ENCODE measurements around the gene UEVLD. TPM values are rescaled to one million over a fixed set of nuclear protein-coding genes. Genes with fewer than 3 reads are reported as not detected.

UEVLD gene
- total RNA-seq, result 10 to 100 TPM; 12.1 to 12.2 TPM

- POLR2A ChIA-PET, result interaction anchor here (1.1 to 1.6 kb wide), 2 partner anchors 10 to 45 kb away, joined by 4 to 7 read pairs; no protein-coding TSS in a partner anchor
- Mint-ChIP-seq H3K4me1 (peaks cover 13% of the 10 kb centered on the region), H3K9me3 (no peaks in the 10 kb centered on the region), H3K27me3 (no peaks in the 10 kb centered on the region), H3K27ac (no peak within 1 kb of the TSS), H3K4me3 (no peak within 1 kb of the TSS), H3K36me3 (ENCODE audit: low read depth) (no peaks in the 10 kb centered on the region)
- DNase-seq, result peak; percentile 56
- CTCF ChIA-PET, result interaction anchor here (0.5 to 2.2 kb wide), 8 partner anchors 14 to 89 kb away, joined by 3 to 9 read pairs (median 3); partner anchors contain the start of gene SPTY2D1
These were observed at the start of gene UEVLD for GRCh38 chr11:18588297-18589252. Gene UEVLD (minus strand): TSS chr11:18588734. CDS start chr11:18588654, 80 bp downstream.

- peak within 1 kb of the TSS; percentile 96 for H3K27ac Mint-ChIP-seq
- DNase-seq, result peak; percentile 99
- peaks cover 3% of the 10 kb centered on the region for H3K36me3 Mint-ChIP-seq (ENCODE audit: low read depth)
- CTCF ChIA-PET, result interaction anchor here (1.0 to 7.1 kb wide), 6 partner anchors 15 to 391 kb away, joined by 3 to 65 read pairs (median 4); no protein-coding TSS in a partner anchor
- POLR2A ChIA-PET, result interaction anchor here (0.6 to 1.5 kb wide), 5 partner anchors 44 to 107 kb away, joined by 3 to 6 read pairs (median 4); partner anchors contain the start of gene TSG101
- no peaks in the 10 kb centered on the region for H3K9me3 Mint-ChIP-seq
- peaks cover 23% of the 10 kb centered on the region for H3K4me1 Mint-ChIP-seq
- H3K4me3 Mint-ChIP-seq, result peak within 1 kb of the TSS; percentile 99
- H3K27me3 Mint-ChIP-seq, result no peaks in the 10 kb centered on the region
These were observed 45.9 kb upstream of the UEVLD start, which contains the start of gene SPTY2D1 for GRCh38 chr11:18634140-18635032. Gene SPTY2D1 (minus strand): TSS chr11:18634342. CDS start chr11:18634257, 85 bp downstream.

DNA sequence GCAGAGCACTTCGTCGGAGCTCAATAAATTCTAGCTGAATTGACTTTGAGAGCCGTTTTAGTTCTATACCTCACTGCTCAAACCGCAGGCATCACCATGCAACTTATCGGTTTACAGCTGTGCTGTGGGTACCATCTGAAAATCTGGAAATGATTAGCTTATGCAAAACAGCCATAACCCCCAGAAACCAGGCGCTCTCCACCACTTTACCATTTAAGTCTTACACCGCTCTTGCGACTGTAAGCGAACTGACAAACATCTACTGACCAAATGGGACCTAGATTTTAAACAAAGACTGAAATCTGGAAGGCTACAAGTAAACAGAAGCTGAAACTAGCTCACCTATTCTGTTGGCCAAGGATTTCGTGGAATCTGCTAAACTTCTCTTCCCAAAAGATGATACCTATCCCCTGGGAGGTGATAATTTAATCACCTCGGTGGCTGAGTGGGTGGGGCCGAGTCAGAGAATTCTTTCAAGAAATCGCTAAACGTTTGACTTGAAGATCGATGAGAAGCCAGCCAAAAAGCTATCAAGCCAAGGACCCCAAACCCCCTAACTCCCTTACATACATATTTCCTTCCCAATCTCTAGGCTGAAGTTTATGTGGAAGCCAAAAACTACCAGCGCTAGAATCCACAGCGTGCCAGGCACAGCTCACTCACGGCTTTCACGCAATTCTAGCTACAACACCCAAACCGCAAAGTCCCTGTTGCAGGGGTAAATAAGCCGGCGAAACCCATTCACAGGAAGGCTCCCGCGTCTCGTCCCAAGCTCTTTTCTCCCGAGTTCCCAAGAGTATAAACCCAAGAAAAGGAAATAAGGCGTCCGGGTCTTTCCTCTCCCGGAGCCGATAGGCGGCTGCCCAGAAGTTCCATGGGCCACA lies 45.0 kb upstream of the UEVLD start:
- Mint-ChIP-seq H3K27ac (peak overlapping the region; percentile 96), H3K27me3 (no peaks in the 10 kb centered on the region), H3K36me3 (ENCODE audit: low read depth) (peaks cover 3% of the 10 kb centered on the region), H3K4me3 (peak overlapping the region; percentile 99), H3K4me1 (peaks cover 26% of the 10 kb centered on the region), H3K9me3 (no peaks in the 10 kb centered on the region)
- CTCF ChIA-PET, result interaction anchor here (0.8 to 7.1 kb wide), 8 partner anchors 9 to 390 kb away, joined by 3 to 65 read pairs (median 4); no protein-coding TSS in a partner anchor
- POLR2A ChIA-PET, result interaction anchor here (0.6 to 1.5 kb wide), 6 partner anchors 15 to 271 kb away, joined by 3 to 6 read pairs (median 4); no protein-coding TSS in a partner anchor
- DNase-seq, result peak; percentile 35

DNA sequence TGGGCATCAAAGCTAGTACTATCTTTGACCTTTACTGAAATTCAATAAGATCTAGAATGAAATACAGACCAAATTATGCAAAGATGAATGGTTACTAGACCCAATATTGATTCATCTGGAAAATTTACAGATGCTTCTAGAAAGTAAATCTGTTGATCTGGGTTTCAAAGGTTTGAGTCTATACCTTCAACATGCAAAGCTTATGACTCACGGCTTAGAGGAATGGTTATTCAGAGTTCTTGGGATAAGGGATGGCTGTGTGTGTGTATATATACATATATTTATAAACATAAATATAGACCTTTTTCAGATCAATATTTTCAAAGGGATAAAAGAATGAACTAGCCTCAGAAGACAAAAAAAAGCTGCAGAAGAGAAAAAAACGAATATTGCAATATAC lies 44.3 kb upstream of the UEVLD start:
- Mint-ChIP-seq H3K27ac (peak overlapping the region; percentile 96), H3K27me3 (no peaks in the 10 kb centered on the region), H3K9me3 (no peaks in the 10 kb centered on the region), H3K36me3 (ENCODE audit: low read depth) (peaks cover 3% of the 10 kb centered on the region), H3K4me1 (peaks cover 29% of the 10 kb centered on the region), H3K4me3 (peak overlapping the region; percentile 99)
- ChIA-PET POLR2A (interaction anchor here (0.6 to 1.5 kb wide), 3 partner anchors 15 to 271 kb away, joined by 3 to 4 read pairs (median 4); no protein-coding TSS in a partner anchor), CTCF (interaction anchor here (0.8 to 7.1 kb wide), 7 partner anchors 8 to 389 kb away, joined by 3 to 65 read pairs (median 4); no protein-coding TSS in a partner anchor)
- DNase-seq, result no peak

GRCh38 chr11:18624161-18624560 lies 35.6 kb upstream of the UEVLD start:
- ChIA-PET POLR2A (no interaction called here), CTCF (interaction anchor here (1.1 to 1.8 kb wide), 2 partner anchors 9 to 11 kb away, joined by 4 to 7 read pairs; no protein-coding TSS in a partner anchor)
- H3K4me3 Mint-ChIP-seq, result no peak overlapping the region
- peaks cover 27% of the 10 kb centered on the region for H3K4me1 Mint-ChIP-seq
- H3K27me3 Mint-ChIP-seq, result no peaks in the 10 kb centered on the region
- no peak overlapping the region for H3K27ac Mint-ChIP-seq
- DNase-seq, result no peak
- H3K36me3 Mint-ChIP-seq (ENCODE audit: low read depth), result peaks cover 10% of the 10 kb centered on the region
- H3K9me3 Mint-ChIP-seq, result no peaks in the 10 kb centered on the region

DNA sequence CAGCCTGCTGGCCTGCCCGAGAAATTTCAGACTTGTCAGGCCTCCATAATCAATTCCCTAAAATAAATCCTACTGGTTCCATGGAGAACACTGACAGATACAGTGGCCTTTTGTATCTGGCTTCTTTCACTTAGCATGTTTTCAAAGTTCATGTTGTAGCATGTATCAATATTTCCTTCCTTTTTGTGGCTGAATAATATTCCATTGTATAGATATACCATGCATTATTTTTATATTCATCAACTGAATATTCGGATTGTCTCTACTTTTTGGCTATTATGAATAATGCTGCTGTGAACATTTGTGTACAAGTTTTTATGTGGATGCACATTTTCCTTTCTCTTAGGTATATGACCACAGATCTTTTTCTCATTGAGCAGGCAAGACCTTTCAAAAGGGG lies 35.2 kb upstream of the UEVLD start:
- POLR2A ChIA-PET, result no interaction called here

DNA sequence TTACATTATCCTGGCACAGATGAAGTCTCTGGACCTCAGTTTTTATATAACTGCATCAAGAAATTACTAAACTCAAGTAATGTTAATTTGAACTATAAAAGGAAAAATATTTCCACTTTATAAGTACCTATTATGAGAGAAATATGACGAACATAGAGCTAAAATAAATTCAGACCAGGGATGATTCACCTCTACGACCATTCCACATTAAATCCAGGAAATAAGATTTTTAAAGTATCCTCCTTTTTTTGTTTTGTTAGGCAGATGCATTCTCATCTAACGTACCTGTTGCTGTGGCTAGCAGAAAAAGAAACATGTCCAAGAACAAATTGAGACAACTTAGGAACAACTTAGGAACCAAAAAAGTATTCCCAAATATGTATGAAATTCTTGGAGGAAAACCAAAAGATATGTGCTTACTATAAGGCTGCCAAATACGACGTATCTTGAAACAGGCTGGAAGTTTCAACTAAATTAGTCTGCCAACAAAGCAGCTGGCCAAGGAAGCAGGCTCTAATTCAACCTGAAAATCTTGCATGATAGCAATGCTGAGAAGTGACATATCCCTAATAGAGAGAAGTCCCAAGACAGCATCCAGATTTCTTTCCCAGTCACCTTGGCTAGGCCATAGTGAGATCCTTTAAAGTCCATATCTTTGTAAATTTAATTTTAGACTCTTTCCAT lies 29.9 kb upstream of the UEVLD start:
- peaks cover 39% of the 10 kb centered on the region for H3K36me3 Mint-ChIP-seq (ENCODE audit: low read depth)
- no peaks in the 10 kb centered on the region for H3K27me3 Mint-ChIP-seq
- peaks cover 50% of the 10 kb centered on the region for H3K4me1 Mint-ChIP-seq
- ChIA-PET CTCF (interaction anchor here (1.5 to 6.3 kb wide), 3 partner anchors 13 to 370 kb away, joined by 3 to 65 read pairs (median 3); partner anchors contain the start of genes SAA2 and SPTY2D1), POLR2A (interaction anchor here (0.6 to 1.4 kb wide), 2 partner anchors 15 to 40 kb away, joined by 4 to 7 read pairs; no protein-coding TSS in a partner anchor)
- H3K27ac Mint-ChIP-seq, result peak overlapping the region; percentile 55
- peak overlapping the region; percentile 48 for H3K4me3 Mint-ChIP-seq
- H3K9me3 Mint-ChIP-seq, result no peaks in the 10 kb centered on the region
- DNase-seq, result no peak

More for the DNA sequence above, 35.2 kb upstream of the UEVLD start:
- H3K36me3 Mint-ChIP-seq (ENCODE audit: low read depth), result peaks cover 10% of the 10 kb centered on the region
- no peaks in the 10 kb centered on the region for H3K9me3 Mint-ChIP-seq
- CTCF ChIA-PET, result interaction anchor here (1.1 to 1.8 kb wide), 2 partner anchors 10 kb away, joined by 3 to 7 read pairs; no protein-coding TSS in a partner anchor
- H3K27me3 Mint-ChIP-seq, result no peaks in the 10 kb centered on the region
- no peak overlapping the region for H3K4me3 Mint-ChIP-seq
- DNase-seq, result no peak
- H3K4me1 Mint-ChIP-seq, result peaks cover 29% of the 10 kb centered on the region
- no peak overlapping the region for H3K27ac Mint-ChIP-seq

DNA sequence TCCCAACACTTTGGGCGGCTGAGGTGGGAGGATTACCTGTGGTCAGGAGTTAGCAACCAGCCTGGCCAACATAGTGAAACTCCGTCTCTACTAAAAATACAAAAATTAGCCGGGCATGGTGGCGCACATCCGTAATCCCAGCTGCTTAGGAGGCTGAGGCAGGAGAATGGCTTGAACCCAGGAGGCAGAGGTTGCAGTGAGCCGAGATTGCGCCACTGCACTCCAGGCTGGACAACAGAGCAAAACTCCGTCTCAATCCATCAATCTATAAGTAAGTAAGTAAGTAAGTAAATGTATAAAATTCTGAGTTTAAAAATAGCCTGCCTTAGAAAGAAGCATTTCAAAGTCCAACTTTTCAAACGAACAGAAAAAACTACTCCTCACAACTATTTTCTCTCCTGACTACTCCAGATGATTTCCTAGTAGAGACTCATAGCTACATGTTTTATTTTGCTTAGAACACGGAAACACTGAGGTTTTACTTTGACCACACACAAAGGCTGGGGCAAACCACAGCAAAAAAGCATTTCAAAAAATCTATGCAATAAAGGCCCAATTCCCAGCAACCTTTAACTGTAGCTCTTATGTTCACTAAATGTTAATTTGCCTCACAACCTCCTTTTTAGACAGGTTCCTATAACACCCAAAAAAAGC lies 29.3 kb upstream of the UEVLD start:
- peak overlapping the region; percentile 47 for H3K27ac Mint-ChIP-seq
- H3K4me3 Mint-ChIP-seq, result peak overlapping the region; percentile 48
- H3K36me3 Mint-ChIP-seq (ENCODE audit: low read depth), result peaks cover 45% of the 10 kb centered on the region
- peak; percentile 64 for DNase-seq
- peaks cover 50% of the 10 kb centered on the region for H3K4me1 Mint-ChIP-seq
- ChIA-PET POLR2A (interaction anchor here (0.6 to 1.4 kb wide), 2 partner anchors 16 to 39 kb away, joined by 4 to 7 read pairs; no protein-coding TSS in a partner anchor), CTCF (interaction anchor here (1.5 to 6.3 kb wide), 2 partner anchors 13 to 17 kb away, joined by 3 to 65 read pairs; partner anchors contain the start of gene SPTY2D1)
- no peaks in the 10 kb centered on the region for H3K27me3 Mint-ChIP-seq
- no peaks in the 10 kb centered on the region for H3K9me3 Mint-ChIP-seq

DNA sequence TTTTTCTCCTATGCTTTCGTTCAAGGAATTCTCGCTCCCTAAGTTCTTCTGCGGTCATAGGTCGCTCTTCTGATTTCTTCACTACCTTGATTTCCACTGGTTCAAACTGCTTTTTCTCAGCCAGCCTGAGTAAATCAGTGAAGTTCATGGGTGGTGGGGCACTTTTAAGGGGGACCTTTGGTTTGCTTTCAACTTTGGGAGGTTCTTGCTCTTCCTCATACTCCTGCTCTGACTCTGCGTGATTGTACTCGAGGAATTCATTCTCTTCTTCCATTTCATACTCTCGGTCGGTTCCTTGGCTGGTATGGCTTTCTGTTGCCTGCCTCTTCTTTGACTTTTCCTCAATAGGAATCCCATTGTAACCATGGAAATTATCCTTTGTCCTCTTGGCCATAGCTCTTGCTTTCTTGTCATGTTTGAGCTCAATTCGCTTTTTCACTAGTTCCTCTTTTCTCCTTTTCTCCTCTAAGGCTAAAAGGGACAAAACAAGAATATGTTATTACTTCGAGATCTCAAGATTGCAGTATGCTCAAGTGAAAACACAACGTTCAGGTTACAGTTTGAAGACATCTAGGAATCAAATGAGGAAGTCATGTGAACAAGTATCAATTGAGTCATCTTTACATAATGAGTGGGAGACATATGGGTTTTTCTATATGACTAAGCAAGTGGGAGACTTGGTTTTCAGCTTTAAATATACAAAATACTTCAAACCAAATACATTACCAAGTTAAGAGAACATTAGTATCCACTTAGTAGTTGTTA lies 27.3 kb upstream of the UEVLD start:
- H3K27me3 Mint-ChIP-seq, result no peaks in the 10 kb centered on the region
- ChIA-PET CTCF (interaction anchor here (0.6 to 6.3 kb wide), 9 partner anchors 9 to 1340 kb away, joined by 3 to 65 read pairs (median 4); partner anchors contain the start of gene SPTY2D1), POLR2A (interaction anchor here (0.7 kb wide), 1 partner anchor 35 kb away, joined by 6 read pairs; no protein-coding TSS in a partner anchor)
- DNase-seq, result no peak
- no peak overlapping the region for H3K4me3 Mint-ChIP-seq
- H3K36me3 Mint-ChIP-seq (ENCODE audit: low read depth), result peaks cover 43% of the 10 kb centered on the region
- H3K27ac Mint-ChIP-seq, result peak overlapping the region; percentile 10
- no peaks in the 10 kb centered on the region for H3K9me3 Mint-ChIP-seq
- H3K4me1 Mint-ChIP-seq, result peaks cover 43% of the 10 kb centered on the region
